SK-N-SH treated with all-trans-retinoic acid at 6 μM for 48 hours (cell line): ENCODE measurements around the gene CNST.
"Not testable (repeated sequence)": the region's sequence is repeated elsewhere in the genome, so short reads cannot be mapped to it uniquely, and the experiment has no call there.

Source experiments
- ATAC-seq: fragments of 200-7000 bp; cut with Tn5 transposase; 3 replicates; pipeline ENCODE4 v1.9.1; 2020; ENCODE audit warnings: mild to moderate bottlenecking, moderate library complexity
- ARNTL ChIP-seq: fragments of 450-650 bp; formaldehyde crosslinking; IDR thresholded peaks from 2 replicates; pipeline ENCODE4 v1.5.0; 2020; ENCODE audit warnings: low read depth, mild to moderate bottlenecking, moderate library complexity, borderline replicate concordance
- BACH2 ChIP-seq: fragments of 250-450 bp; sonication (Bioruptor Pico); IDR thresholded peaks from 2 replicates; pipeline ENCODE4 v1.9.0; 2021; ENCODE audit warnings: mild to moderate bottlenecking, borderline replicate concordance
- CREB5 ChIP-seq: fragments of 250-450 bp; sonication (Bioruptor Pico); IDR thresholded peaks from 2 replicates; pipeline ENCODE4 v1.5.1; 2020; ENCODE audit warnings: low read depth, mild to moderate bottlenecking, moderate library complexity
- ESRRG ChIP-seq: fragments of 250-450 bp; sonication (Bioruptor Pico); IDR thresholded peaks from 2 replicates; pipeline ENCODE4 v1.6.1; 2021; ENCODE audit warnings: mild to moderate bottlenecking
- GLIS3 ChIP-seq: fragments of 250-450 bp; sonication (Bioruptor Pico); IDR thresholded peaks from 2 replicates; pipeline ENCODE4 v1.5.0; 2020; ENCODE audit warnings: mild to moderate bottlenecking, moderate library complexity
- ISL1 ChIP-seq: fragments of 250-450 bp; sonication (Bioruptor Pico); IDR thresholded peaks from 2 replicates; pipeline ENCODE4 v2.1.2; 2022; ENCODE audit warnings: mild to moderate bottlenecking, moderate library complexity
- OSR1 ChIP-seq: fragments of 250-450 bp; sonication (Bioruptor Pico); IDR thresholded peaks from 2 replicates; pipeline ENCODE4 v1.8.0; 2022; ENCODE audit warnings: moderate library complexity, mild to moderate bottlenecking, inconsistent platforms
- PATZ1 ChIP-seq: fragments of 250-450 bp; sonication (Bioruptor Pico); IDR thresholded peaks from 2 replicates; pipeline ENCODE4 v1.8.0; 2020; ENCODE audit warnings: mild to moderate bottlenecking, moderate library complexity, borderline replicate concordance
- POU6F1 ChIP-seq: fragments of 250-450 bp; sonication (Bioruptor Pico); IDR thresholded peaks from 2 replicates; pipeline ENCODE4 v1.8.0; 2021; ENCODE audit warnings: low read depth, mild to moderate bottlenecking, moderate library complexity, borderline replicate concordance
- PPARA ChIP-seq: fragments of 250-450 bp; sonication (Bioruptor Pico); IDR thresholded peaks from 2 replicates; pipeline ENCODE4 v1.5.0; 2020; ENCODE audit warnings: mild to moderate bottlenecking, borderline replicate concordance
- RARB ChIP-seq: fragments of 250-450 bp; sonication (Bioruptor Pico); IDR thresholded peaks from 2 replicates; pipeline ENCODE4 v1.8.0; 2021; ENCODE audit warnings: mild to moderate bottlenecking, moderate library complexity
- TCF4 ChIP-seq: fragments of 250-450 bp; sonication (Bioruptor Pico); IDR thresholded peaks from 2 replicates; pipeline ENCODE4 v1.8.0; 2021; ENCODE audit warnings: mild to moderate bottlenecking, moderate library complexity, borderline replicate concordance
- TOX ChIP-seq: fragments of 250-450 bp; sonication (Bioruptor Pico); IDR thresholded peaks from 2 replicates; pipeline ENCODE4 v1.8.0; 2021; ENCODE audit warnings: mild to moderate bottlenecking, moderate library complexity, borderline replicate concordance
- TSHZ2 ChIP-seq: fragments of 250-450 bp; sonication (Bioruptor Pico); IDR thresholded peaks from 2 replicates; pipeline ENCODE4 v1.5.0; 2020; ENCODE audit warnings: mild to moderate bottlenecking, moderate library complexity
- ZFP3 ChIP-seq: fragments of 250-450 bp; sonication (Bioruptor Pico); IDR thresholded peaks from 2 replicates; pipeline ENCODE4 v1.5.0; 2020; ENCODE audit warnings: mild to moderate bottlenecking, moderate library complexity
- ZFP30 ChIP-seq: fragments of 450-650 bp; formaldehyde crosslinking; IDR thresholded peaks from 2 replicates; pipeline ENCODE4 v1.5.0; 2022; ENCODE audit warnings: mild to moderate bottlenecking, moderate library complexity
- ZNF565 ChIP-seq: fragments of 450-650 bp; formaldehyde crosslinking; conservative IDR thresholded peaks from 2 replicates; pipeline ENCODE4 v1.5.0; 2020; ENCODE audit warnings: low read depth, mild to moderate bottlenecking, moderate library complexity
- TF ChIP-seq, protein P1 (sequence below): fragments of 250-450 bp; sonication (Bioruptor Pico); IDR thresholded peaks from 2 replicates; pipeline ENCODE4 v1.5.1; 2021; ENCODE audit warnings: mild to moderate bottlenecking, moderate library complexity

The CNST gene

DNA sequence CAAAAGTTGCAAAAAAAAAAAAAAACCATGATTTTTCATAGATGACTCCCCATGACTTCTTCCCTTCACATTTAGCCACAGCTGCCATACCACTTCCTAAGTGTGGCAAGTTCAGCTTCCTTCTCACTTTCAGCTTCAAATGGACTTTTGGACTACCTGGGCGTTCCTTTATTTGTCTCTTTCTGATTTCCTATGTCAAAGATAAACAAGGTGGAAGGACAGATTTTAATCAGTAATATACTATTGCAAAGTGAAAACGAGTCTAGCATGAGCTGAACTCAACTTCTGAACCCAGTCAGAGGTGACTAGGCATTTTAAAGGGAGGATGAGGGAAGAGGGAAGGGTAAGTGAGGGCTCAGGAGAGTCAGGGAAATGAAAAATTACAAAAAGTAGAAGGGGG lies 143.6 kb downstream of the CNST start:
- no peak for ATAC-seq
- no peak for TF ChIP-seq RARB (CRISPR knock-in tag)
- TF ChIP-seq BACH2: no peak
- TF ChIP-seq CREB5: no peak
- TF ChIP-seq ZFP30: no peak

- TF ChIP-seq RARB (CRISPR knock-in tag): no peak
- no peak for TF ChIP-seq PATZ1 (CRISPR knock-in tag)
- no peak for TF ChIP-seq ZFP3
- TF ChIP-seq CREB5: no peak
- TF ChIP-seq, protein P1, sequence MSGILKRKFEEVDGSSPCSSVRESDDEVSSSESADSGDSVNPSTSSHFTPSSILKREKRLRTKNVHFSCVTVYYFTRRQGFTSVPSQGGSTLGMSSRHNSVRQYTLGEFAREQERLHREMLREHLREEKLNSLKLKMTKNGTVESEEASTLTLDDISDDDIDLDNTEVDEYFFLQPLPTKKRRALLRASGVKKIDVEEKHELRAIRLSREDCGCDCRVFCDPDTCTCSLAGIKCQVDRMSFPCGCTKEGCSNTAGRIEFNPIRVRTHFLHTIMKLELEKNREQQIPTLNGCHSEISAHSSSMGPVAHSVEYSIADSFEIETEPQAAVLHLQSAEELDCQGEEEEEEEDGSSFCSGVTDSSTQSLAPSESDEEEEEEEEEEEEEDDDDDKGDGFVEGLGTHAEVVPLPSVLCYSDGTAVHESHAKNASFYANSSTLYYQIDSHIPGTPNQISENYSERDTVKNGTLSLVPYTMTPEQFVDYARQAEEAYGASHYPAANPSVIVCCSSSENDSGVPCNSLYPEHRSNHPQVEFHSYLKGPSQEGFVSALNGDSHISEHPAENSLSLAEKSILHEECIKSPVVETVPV (CRISPR knock-in tag): no peak
- TF ChIP-seq ESRRG (CRISPR knock-in tag): no peak
- TF ChIP-seq TSHZ2 (CRISPR knock-in tag): no peak
- no peak for TF ChIP-seq ZFP30
- no peak for TF ChIP-seq TCF4 (CRISPR knock-in tag)
- no peak for TF ChIP-seq ZNF565 (CRISPR knock-in tag)
- no peak for TF ChIP-seq TOX (CRISPR knock-in tag)
- no peak for TF ChIP-seq GLIS3
- TF ChIP-seq PPARA (CRISPR knock-in tag): no peak
- no peak for TF ChIP-seq ISL1
- no peak for TF ChIP-seq BACH2
- no peak for TF ChIP-seq OSR1 (CRISPR knock-in tag)
- TF ChIP-seq ARNTL (CRISPR knock-in tag): no peak
- no peak for TF ChIP-seq POU6F1 (CRISPR knock-in tag)
- ATAC-seq: no peak
Measured at GRCh38 chr1:246711548-246712003, 145.3 kb downstream of the CNST start.

- not testable (repeated sequence) for ATAC-seq
Measured at GRCh38 chr1:246712428-246712827, 146.2 kb downstream of the CNST start.
